Right atrium auricular region (tissue), 2 donors: Measurements from ENCODE around the gene DEFB128. TPM values are rescaled to one million over a fixed set of nuclear protein-coding genes. Genes with fewer than 3 reads are reported as not detected.
"Not testable (repeated sequence)": the region's sequence is repeated elsewhere in the genome, so short reads cannot be mapped to it uniquely, and the experiment has no call there.

ENCODE experiments used
- DNase-seq: peaks from one replicate; pipeline ENCODE4 v3.0.0-alpha.2; 2019; ENCODE audit warnings: low spot score
- H3K27ac ChIP-seq, 2 donors: fragments of 200-600 bp; sonication (generic); 1 replicate in 1 of 2; 2 replicates in 1 of 2; pipeline ENCODE4 v1.5.1; 2016 to 2019
- H3K27me3 ChIP-seq, 2 donors: fragments of 200-600 bp; sonication (generic); one replicate each; pipeline versions ENCODE4 v1.5.1 to v1.6.0; 2017 to 2019
- H3K36me3 ChIP-seq: fragments of 200-600 bp; sonication (generic); one replicate; pipeline ENCODE4 v1.5.1; 2016
- H3K4me1 ChIP-seq, 2 donors: fragments of 200-600 bp; sonication (generic); one replicate each; pipeline versions ENCODE4 v1.5.1 to v1.6.0; 2017 to 2019
- H3K4me3 ChIP-seq, 2 donors: fragments of 200-600 bp; sonication (generic); 1 replicate in 1 of 2; 2 replicates in 1 of 2; pipeline ENCODE4 v1.5.1; 2017 to 2019; ENCODE audit warnings: mild to moderate bottlenecking in 1 of 2, moderate library complexity in 1 of 2
- H3K9me3 ChIP-seq, 2 donors: fragments of 200-600 bp; sonication (generic); one replicate each; pipeline ENCODE4 v1.5.1; 2019
- CTCF ChIP-seq, 2 donors: fragments of 200-600 bp; sonication (generic); IDR thresholded peaks; one replicate each; pipeline ENCODE4 v1.5.1; 2019; ENCODE audit warnings: antibody characterized with exemption in 2 of 2
- total RNA-seq, 2 donors: library from RNA; depleted of rRNA; stranded (reverse); fragments of >200 nt; gene quantifications; one replicate each; pipeline ENCODE4 v1.1.0, GENCODE V29; 2016

DEFB128 gene
- total RNA-seq, 2 donors from 2014 or later = not detected

GRCh38 chr20:210809-211502 is 21.4 kb upstream of the DEFB128 start:
- no peak overlapping the region for H3K27ac ChIP-seq
- H3K9me3 ChIP-seq = no peaks in the 10 kb centered on the region
- H3K4me3 ChIP-seq = no peak overlapping the region
- no peaks in the 10 kb centered on the region for H3K36me3 ChIP-seq
- H3K27me3 ChIP-seq = no peaks in the 10 kb centered on the region
- no peaks in the 10 kb centered on the region for H3K4me1 ChIP-seq
- no peak for DNase-seq
- no peak for TF ChIP-seq CTCF (IDR thresholded peaks at IDR 0.05)

GRCh38 chr20:208942-209566 is 19.5 kb upstream of the DEFB128 start:
- H3K4me3 ChIP-seq = no peak overlapping the region
- H3K4me1 ChIP-seq = no peaks in the 10 kb centered on the region
- H3K27me3 ChIP-seq = no peaks in the 10 kb centered on the region
- H3K27ac ChIP-seq = no peak overlapping the region
- H3K9me3 ChIP-seq = no peaks in the 10 kb centered on the region
- TF ChIP-seq CTCF (IDR thresholded peaks at IDR 0.05) = peak in 1 of 2 donors; percentile 61
- DNase-seq = no peak
- no peaks in the 10 kb centered on the region for H3K36me3 ChIP-seq

- DNase-seq, H3K9me3 ChIP-seq: not testable (repeated sequence)
These were observed 14.1 kb upstream of the DEFB128 start for GRCh38 chr20:203630-204029.

GRCh38 chr20:199996-200395 is 10.5 kb upstream of the DEFB128 start:
- no peaks in the 10 kb centered on the region for H3K36me3 ChIP-seq
- H3K4me1 ChIP-seq = no peaks in the 10 kb centered on the region
- no peak for TF ChIP-seq CTCF (IDR thresholded peaks at IDR 0.05)
- H3K4me3 ChIP-seq = no peak overlapping the region
- no peaks in the 10 kb centered on the region for H3K9me3 ChIP-seq
- H3K27me3 ChIP-seq = no peaks in the 10 kb centered on the region
- no peak for DNase-seq
- H3K27ac ChIP-seq = no peak overlapping the region

More at GRCh38 chr20:203630-204029, 14.1 kb upstream of the DEFB128 start:
- H3K36me3 ChIP-seq, H3K27me3 ChIP-seq, H3K27ac ChIP-seq, H3K4me3 ChIP-seq, H3K4me1 ChIP-seq: not testable (repeated sequence)

- Histone ChIP-seq H3K27ac (no peak overlapping the region), H3K4me3 (no peak overlapping the region), H3K27me3 (no peaks in the 10 kb centered on the region), H3K9me3 (no peaks in the 10 kb centered on the region), H3K36me3 (no peaks in the 10 kb centered on the region), H3K4me1 (no peaks in the 10 kb centered on the region)
- DNase-seq = no peak
- TF ChIP-seq CTCF (IDR thresholded peaks at IDR 0.05) = no peak
These were observed 8.7 kb upstream of the DEFB128 start for GRCh38 chr20:198225-198624.

GRCh38 chr20:187733-188132 is 1.8 kb downstream of the DEFB128 start:
- TF ChIP-seq CTCF (IDR thresholded peaks at IDR 0.05) = no peak
- H3K9me3 ChIP-seq = peaks cover 0 to 14% of the 10 kb centered on the region in 2 donors
- DNase-seq = no peak
- H3K36me3 ChIP-seq = no peaks in the 10 kb centered on the region
- no peak overlapping the region for H3K27ac ChIP-seq
- no peaks in the 10 kb centered on the region for H3K4me1 ChIP-seq
- no peaks in the 10 kb centered on the region for H3K27me3 ChIP-seq
- H3K4me3 ChIP-seq = no peak overlapping the region
